H1 (cell line): ENCODE results near the gene STK39. TPM values are rescaled to one million over a fixed set of nuclear protein-coding genes. Genes with fewer than 3 reads are reported as not detected.

Experiments used
- CTCF ChIA-PET: fragments of 300-600 bp; sonication (Branson Sonifier 250); formaldehyde crosslinking; loops from one replicate; lab custom pipeline; 2021; ENCODE audit not compliant: partially characterized antibody; lab: Charles Lee
- POLR2A ChIA-PET: fragments of 300-600 bp; sonication (Branson Sonifier 250); formaldehyde crosslinking; loops from one replicate; lab custom pipeline; 2021; ENCODE audit warnings: inconsistent platforms; ENCODE audit not compliant: partially characterized antibody; lab: Charles Lee
- DNase-seq, 2 experiments: peaks; one replicate each; pipeline versions ENCODE4 v3.0.0 to v3.0.0-alpha.2; 2010 to 2022; ENCODE audit warnings: low spot score in 2 of 2, low read depth in 1 of 2, mixed read lengths in 1 of 2
- FAIRE-seq: peaks from 2 replicates; lab custom pipeline; 2011; peaks lifted over from hg19 to GRCh38; lab: Jason Lieb, UNC
- H2AFZ ChIP-seq: 2 replicates; pipeline ENCODE4 v1.8.1; 2012; ENCODE audit warnings: low read length, inconsistent platforms
- H2AK5ac ChIP-seq: 2 replicates; pipeline ENCODE4 v1.6.1; 2013; ENCODE audit warnings: low read depth, low read length
- H2BK120ac ChIP-seq: replicated peaks from 2 replicates; pipeline ENCODE3; 2013; ENCODE audit warnings: low read depth, low read length, inconsistent platforms
- H2BK12ac ChIP-seq: 2 replicates; pipeline ENCODE4 v1.6.1; 2013; ENCODE audit warnings: low read depth, low read length
- H2BK15ac ChIP-seq: 2 replicates; pipeline ENCODE4 v1.6.1; 2013; ENCODE audit warnings: low read length
- H2BK20ac ChIP-seq: 2 replicates; pipeline ENCODE4 v1.6.1; 2013; ENCODE audit warnings: low read length
- H2BK5ac ChIP-seq: 2 replicates; pipeline ENCODE4 v1.6.1; 2013; ENCODE audit warnings: low read depth, low read length
- H3K14ac ChIP-seq: 2 replicates; pipeline ENCODE4 v1.6.1; 2013; ENCODE audit warnings: inconsistent platforms; ENCODE audit not compliant: insufficient read length
- H3K18ac ChIP-seq: 2 replicates; pipeline ENCODE4 v1.6.1; 2013; ENCODE audit warnings: low read length; ENCODE audit errors: extremely low read depth
- H3K23ac ChIP-seq: 2 replicates; pipeline ENCODE4 v1.6.1; 2013; ENCODE audit warnings: inconsistent platforms; ENCODE audit not compliant: insufficient read length
- H3K23me2 ChIP-seq: 2 replicates; pipeline ENCODE4 v1.6.1; 2013; ENCODE audit warnings: low read depth, low read length
- H3K27ac ChIP-seq: 2 replicates; pipeline ENCODE4 v1.6.1; 2011; ENCODE audit warnings: low read depth, low read length, inconsistent platforms
- H3K27me3 ChIP-seq, 4 experiments: replicated peaks in 1 of 4; 1 replicate in 1 of 4; 2 replicates in 3 of 4; pipeline versions ENCODE4 v1.6.1 to v1.8.1; 2011 to 2013; ENCODE audit warnings: low read length in 3 of 4, mild to moderate bottlenecking in 3 of 4, inconsistent platforms in 2 of 4, mixed read lengths in 2 of 4, moderate library complexity in 1 of 4; ENCODE audit not compliant: control insufficient read depth in 3 of 4, insufficient read depth in 3 of 4; ENCODE audit errors: extremely low read depth in 1 of 4
- H3K36me3 ChIP-seq, 4 experiments: 2 replicates each; pipeline versions ENCODE4 v1.6.1 to v1.8.1; 2011 to 2013; ENCODE audit warnings: mild to moderate bottlenecking in 4 of 4, low read length in 3 of 4, moderate library complexity in 2 of 4, control low read depth in 1 of 4, inconsistent platforms in 1 of 4; ENCODE audit not compliant: insufficient read depth in 4 of 4, control insufficient read depth in 2 of 4
- H3K4ac ChIP-seq: replicated peaks from 2 replicates; pipeline ENCODE3; 2013; ENCODE audit warnings: low read length, low read depth, mixed read lengths, inconsistent platforms; ENCODE audit not compliant: insufficient read length
- H3K4me1 ChIP-seq, 4 experiments: replicated peaks in 1 of 4; 1 replicate in 1 of 4; 2 replicates in 3 of 4; pipeline versions ENCODE4 v1.6.1 to v1.8.1; 2011 to 2013; ENCODE audit warnings: low read length in 3 of 4, inconsistent platforms in 2 of 4, mixed read lengths in 1 of 4; ENCODE audit not compliant: insufficient read depth in 4 of 4, control insufficient read depth in 3 of 4
- H3K4me2 ChIP-seq, 2 experiments: 2 replicates each; pipeline versions ENCODE4 v1.6.1 to v1.8.1; 2011 to 2013; ENCODE audit warnings: low read depth in 2 of 2, low read length in 2 of 2, control low read depth in 1 of 2, inconsistent platforms in 1 of 2, mild to moderate bottlenecking in 1 of 2; ENCODE audit not compliant: insufficient read depth in 1 of 2
- H3K4me3 ChIP-seq, 4 experiments: fragments of 200-600, 300-600 bp in 1 of 4; sonication (generic), shearing (Covaris generic), sonication (Bioruptor Twin) in 1 of 4; 2 replicates each; pipeline versions ENCODE4 v1.5.1 to v1.8.1; 2011 to 2016; ENCODE audit warnings: low read length in 4 of 4, low read depth in 3 of 4, control low read depth in 2 of 4, inconsistent platforms in 2 of 4, mild to moderate bottlenecking in 2 of 4, mixed read lengths in 1 of 4, moderate library complexity in 1 of 4; ENCODE audit not compliant: insufficient read depth in 2 of 4; ENCODE audit errors: extremely low read depth in 1 of 4
- H3K56ac ChIP-seq: replicated peaks from 2 replicates; pipeline ENCODE3; 2013; ENCODE audit warnings: low read depth, mild to moderate bottlenecking, mixed read lengths, low read length, inconsistent platforms; ENCODE audit not compliant: insufficient read length
- H3K79me1 ChIP-seq: 2 replicates; pipeline ENCODE4 v1.6.1; 2013; ENCODE audit warnings: low read depth, low read length, control low read depth
- H3K79me2 ChIP-seq, 2 experiments: 2 replicates each; pipeline versions ENCODE4 v1.6.1 to v1.8.1; 2012 to 2013; ENCODE audit warnings: low read length in 2 of 2, mild to moderate bottlenecking in 2 of 2, inconsistent platforms in 1 of 2; ENCODE audit not compliant: insufficient read depth in 2 of 2, control insufficient read depth in 1 of 2
- H3K9ac ChIP-seq, 4 experiments: replicated peaks in 1 of 4; 1 replicate in 1 of 4; 2 replicates in 3 of 4; pipeline versions ENCODE4 v1.6.1 to v1.8.1; 2011 to 2013; ENCODE audit warnings: low read depth in 3 of 4, low read length in 3 of 4, control low read depth in 2 of 4, mild to moderate bottlenecking in 2 of 4, moderate library complexity in 2 of 4, inconsistent platforms in 1 of 4; ENCODE audit errors: extremely low read depth in 1 of 4
- H3K9me3 ChIP-seq, 2 experiments: 2 replicates each; pipeline versions ENCODE4 v1.6.1 to v1.8.1; 2012 to 2013; ENCODE audit warnings: mild to moderate bottlenecking in 2 of 2, moderate library complexity in 2 of 2, control low read depth in 1 of 2, inconsistent platforms in 1 of 2, low read depth in 1 of 2, low read length in 1 of 2, mixed read lengths in 1 of 2; ENCODE audit not compliant: insufficient read depth in 2 of 2
- H4K20me1 ChIP-seq, 2 experiments: replicated peaks in 1 of 2; 2 replicates each; pipeline versions ENCODE3 to v1.8.1; 2011 to 2013; ENCODE audit warnings: inconsistent platforms in 2 of 2, low read length in 2 of 2, mild to moderate bottlenecking in 1 of 2; ENCODE audit not compliant: insufficient read depth in 2 of 2, control insufficient read depth in 1 of 2
- H4K5ac ChIP-seq: 2 replicates; pipeline ENCODE4 v1.6.1; 2013; ENCODE audit warnings: low read length, low read depth, mixed read lengths, inconsistent platforms; ENCODE audit not compliant: insufficient read length
- H4K8ac ChIP-seq: 2 replicates; pipeline ENCODE4 v1.8.0; 2013; ENCODE audit warnings: mild to moderate bottlenecking, moderate library complexity, low read length, inconsistent platforms; ENCODE audit not compliant: insufficient read depth; ENCODE audit errors: extremely low read depth
- H4K91ac ChIP-seq: replicated peaks from 2 replicates; pipeline ENCODE3; 2013; ENCODE audit warnings: low read length, mixed read lengths, inconsistent platforms; ENCODE audit not compliant: insufficient read length
- ASH2L ChIP-seq: fragments of 200-600, 300-600 bp; sonication (generic); IDR thresholded peaks from one replicate; pipeline ENCODE4 v1.7.1; 2017; ENCODE audit warnings: low read length
- ATF2 ChIP-seq: IDR thresholded peaks from 2 replicates; pipeline ENCODE4 v1.6.1; 2012; ENCODE audit warnings: low read length, inconsistent platforms
- BCL11A ChIP-seq, 2 experiments: IDR thresholded peaks; one replicate each; pipeline ENCODE4 v1.6.1; 2011; ENCODE audit warnings: low read depth in 2 of 2, low read length in 2 of 2, mild to moderate bottlenecking in 2 of 2
- BRCA1 ChIP-seq: IDR thresholded peaks from 2 replicates; pipeline ENCODE4 v1.6.1; 2012; ENCODE audit warnings: low read depth, low read length, improper control_type of control experiment
- CBX8 ChIP-seq: fragments of 300-800, 300-1000 bp; sonication (generic); IDR thresholded peaks from 2 replicates; pipeline ENCODE4 v1.7.1; 2016; ENCODE audit warnings: low read depth, low read length, borderline replicate concordance
- CHD2 ChIP-seq: IDR thresholded peaks from 2 replicates; pipeline ENCODE4 v1.6.1; 2012; ENCODE audit warnings: low read length, improper control_type of control experiment
- EP300 ChIP-seq, 2 experiments: IDR thresholded peaks; 1 replicate in 1 of 2; 2 replicates in 1 of 2; pipeline ENCODE4 v1.6.1; 2011 to 2012; ENCODE audit warnings: low read depth in 2 of 2, low read length in 2 of 2, mild to moderate bottlenecking in 2 of 2, borderline replicate concordance in 1 of 2, inconsistent platforms in 1 of 2, moderate library complexity in 1 of 2
- FOSL1 ChIP-seq: IDR thresholded peaks from 2 replicates; pipeline ENCODE4 v1.6.1; 2011; ENCODE audit warnings: mild to moderate bottlenecking, low read depth, low read length, moderate library complexity; ENCODE audit not compliant: insufficient read depth
- MAFK ChIP-seq: IDR thresholded peaks from 2 replicates; pipeline ENCODE4 v1.6.1; 2012; ENCODE audit warnings: low read depth, mild to moderate bottlenecking, improper control_type of control experiment, low read length
- NANOG ChIP-seq: IDR thresholded peaks from 2 replicates; pipeline ENCODE4 v1.6.1; 2011; ENCODE audit warnings: low read length, low read depth, mild to moderate bottlenecking, inconsistent platforms; ENCODE audit not compliant: insufficient read depth, poor library complexity, severe bottlenecking
- RAD21 ChIP-seq, 2 experiments: IDR thresholded peaks in 1 of 2; conservative IDR thresholded peaks in 1 of 2; 2 replicates each; pipeline ENCODE4 v1.6.1; 2011; ENCODE audit warnings: low read depth in 2 of 2, low read length in 2 of 2, improper control_type of control experiment in 1 of 2, inconsistent platforms in 1 of 2, mild to moderate bottlenecking in 1 of 2, moderate library complexity in 1 of 2
- SP2 ChIP-seq: IDR thresholded peaks from 2 replicates; pipeline ENCODE4 v1.6.1; 2012; ENCODE audit warnings: mild to moderate bottlenecking, low read length, inconsistent platforms
- SRF ChIP-seq: IDR thresholded peaks from 2 replicates; pipeline ENCODE4 v1.6.1; 2011; ENCODE audit warnings: mild to moderate bottlenecking, low read depth, low read length, moderate library complexity
- WGBS, 2 experiments: shearing (Covaris generic) in 1 of 2; methylation state at CpG; one replicate each; pipeline versions ENCODE4 v1.1.6 to v1.1.7; 2013 to 2015; ENCODE audit warnings: low lambda C conversion rate in 2 of 2, mixed read lengths in 2 of 2, inconsistent platforms in 1 of 2, low coverage in 1 of 2, missing lambda C conversion rate in 1 of 2; ENCODE audit not compliant: insufficient replicate concordance in 2 of 2, insufficient coverage in 1 of 2, insufficient read length in 1 of 2; ENCODE audit errors: extremely low coverage in 1 of 2, missing lambda C conversion rate in 1 of 2; 5-methylcytosine and 5-hydroxymethylcytosine counted together
- polyA plus RNA-seq, 7 experiments: library from polyadenylated mRNA; depleted of rRNA in 3 of 7; stranded (reverse) in 5 of 7; unstranded in 2 of 7; fragments of >200 nt in 5 of 7; fragments of 200-250 nt in 2 of 7; gene quantifications; 1 replicate in 5 of 7; 2 replicates in 1 of 7; 4 replicates in 1 of 7; pipeline versions ENCODE4 v1.2.1 to v1.2.3, GENCODE V29; 2011 to 2013; ENCODE audit warnings: missing spikeins in 2 of 7, mixed read lengths in 2 of 7
- total RNA-seq: library from RNA; stranded (reverse); fragmentation: NEBNext Ultra II Directional; extraction: Animal tissue kit (Norgen Biotek cat#: 25700); gene quantifications from 2 replicates; pipeline ENCODE4 v1.2.1, GENCODE V29; 2021

STK39 gene
- total and polyA plus RNA-seq, 2 of the 8 experiments (the other 6 are each of a cell fraction or from before 2014, with no cell fraction given), result 13.7 to 23.8 TPM

GRCh38 chr2:168006498-168006897 lies 240.9 kb downstream of the STK39 start:
- CTCF ChIA-PET, result interaction anchor here (0.6 to 1.0 kb wide), 2 partner anchors 46 to 110 kb away, joined by 3 read pairs; no protein-coding TSS in a partner anchor
- TF ChIP-seq BRCA1 (no peak), NANOG (no peak), BCL11A (IDR thresholded peaks at IDR 0.05; ENCODE audit: low read depth in 2 of 2, low read length in 2 of 2) (no peak), CBX8 (no peak), EP300 (IDR thresholded peaks at IDR 0.05; ENCODE audit: borderline replicate concordance in 1 of 2, low read depth in 2 of 2, low read length in 2 of 2) (no peak), RAD21 (IDR thresholded peaks at IDR 0.05 in 1 of 2, conservative IDR thresholded peaks at IDR 0.05 in 1 of 2; ENCODE audit: low read depth in 2 of 2, low read length in 2 of 2) (no peak), ASH2L (no peak), MAFK (no peak), ATF2 (no peak), CHD2 (no peak), SRF (no peak), SP2 (no peak), FOSL1 (no peak)

More at GRCh38 chr2:168006498-168006897, 240.9 kb downstream of the STK39 start:
- Histone ChIP-seq H3K4ac (no peak overlapping the region), H4K5ac (no peak overlapping the region), H3K23me2 (no peaks in the 10 kb centered on the region), H2BK20ac (no peak overlapping the region), H3K79me2 (no peaks in the 10 kb centered on the region), H2AFZ (no peak overlapping the region), H2BK5ac (no peak overlapping the region), H3K4me1 (no peaks in the 10 kb centered on the region), H2BK120ac (no peak overlapping the region), H3K79me1 (no peaks in the 10 kb centered on the region), H2AK5ac (no peak overlapping the region), H4K8ac (no peak overlapping the region), H3K27me3 (no peaks in the 10 kb centered on the region), H3K4me2 (no peak overlapping the region), H3K9ac (no peak overlapping the region), H3K23ac (no peak overlapping the region), H3K9me3 (no peaks in the 10 kb centered on the region), H3K4me3 (no peak overlapping the region), H3K36me3 (peaks cover 0 to 4% (median 0%) of the 10 kb centered on the region in 4 experiments; a peak in 1 of 8 replicates), H2BK12ac (no peak overlapping the region), H4K91ac (no peak overlapping the region), H3K27ac (no peak overlapping the region), H3K14ac (no peak overlapping the region), H4K20me1 (no peaks in the 10 kb centered on the region), H3K18ac (no peak overlapping the region), H3K56ac (no peak overlapping the region), H2BK15ac (no peak overlapping the region)
- DNase-seq (no peak), FAIRE-seq (no peak)
- WGBS, 2 experiments, result 88% methylated on average over 5 of the region's 5 CpGs; no CpG with 5 or more reads in 1 of the 2 experiments
- POLR2A ChIA-PET, result no interaction called here
